NOMO-1 treated with DMSO at 0.1 percent for 48 hours (cell line): ENCODE data around the gene PCBP4.
"Not testable (repeated sequence)": the region's sequence is repeated elsewhere in the genome, so short reads cannot be mapped to it uniquely, and the experiment has no call there.

Experiments used
- DNase-seq: peaks from one replicate; lab custom pipeline; 2025; ENCODE audit not compliant: unreplicated experiment; lab: John Stamatoyannopoulos, UW

The PCBP4 gene

DNA sequence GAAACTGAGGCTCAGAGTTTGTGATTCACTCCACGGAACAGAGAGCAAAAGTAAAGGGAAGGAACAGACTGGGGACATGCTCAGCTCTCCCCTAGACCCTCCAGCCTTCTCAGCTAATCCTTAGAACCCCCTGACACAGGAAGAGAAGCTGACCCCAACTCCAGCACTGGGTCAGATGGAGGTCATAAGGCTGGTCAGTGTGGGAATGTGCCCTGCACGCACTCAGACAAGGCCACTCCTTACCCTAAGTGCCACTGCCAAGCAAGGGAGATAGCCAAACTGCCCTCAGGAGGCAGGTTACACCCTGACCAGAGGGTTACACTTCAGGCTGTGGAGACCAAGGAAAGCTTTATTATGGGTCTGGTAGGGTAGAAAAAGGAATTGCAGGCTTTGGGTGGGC, 27.3 kb upstream of the PCBP4 start:
- no peak for DNase-seq

DNA sequence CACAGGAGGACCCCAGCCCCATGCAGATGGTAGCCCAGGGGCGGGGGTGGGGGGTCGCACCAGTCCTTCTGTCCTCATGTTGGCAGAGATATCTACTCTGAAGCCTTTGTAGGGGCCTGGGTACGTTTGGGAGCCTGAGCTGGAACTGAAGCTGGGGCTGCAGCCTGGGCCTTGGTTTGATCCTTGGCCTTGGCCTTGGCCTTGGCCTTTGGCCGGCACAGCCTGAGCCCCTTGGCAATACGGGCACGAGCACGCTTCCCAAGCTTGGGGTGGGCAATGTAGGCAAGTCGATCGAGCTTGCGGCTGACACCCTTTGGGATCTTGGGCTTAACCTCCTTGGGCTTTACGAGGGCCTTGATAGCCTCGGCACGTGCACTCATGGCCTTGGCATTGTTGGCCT, 26.4 kb upstream of the PCBP4 start:
- not testable (repeated sequence) for DNase-seq

GRCh38 chr3:51992017-51992682, 24.9 kb upstream of the PCBP4 start:
- DNase-seq = no peak

- DNase-seq = not testable (repeated sequence)
Measured at GRCh38 chr3:51990501-51990971, 23.3 kb upstream of the PCBP4 start.

DNA sequence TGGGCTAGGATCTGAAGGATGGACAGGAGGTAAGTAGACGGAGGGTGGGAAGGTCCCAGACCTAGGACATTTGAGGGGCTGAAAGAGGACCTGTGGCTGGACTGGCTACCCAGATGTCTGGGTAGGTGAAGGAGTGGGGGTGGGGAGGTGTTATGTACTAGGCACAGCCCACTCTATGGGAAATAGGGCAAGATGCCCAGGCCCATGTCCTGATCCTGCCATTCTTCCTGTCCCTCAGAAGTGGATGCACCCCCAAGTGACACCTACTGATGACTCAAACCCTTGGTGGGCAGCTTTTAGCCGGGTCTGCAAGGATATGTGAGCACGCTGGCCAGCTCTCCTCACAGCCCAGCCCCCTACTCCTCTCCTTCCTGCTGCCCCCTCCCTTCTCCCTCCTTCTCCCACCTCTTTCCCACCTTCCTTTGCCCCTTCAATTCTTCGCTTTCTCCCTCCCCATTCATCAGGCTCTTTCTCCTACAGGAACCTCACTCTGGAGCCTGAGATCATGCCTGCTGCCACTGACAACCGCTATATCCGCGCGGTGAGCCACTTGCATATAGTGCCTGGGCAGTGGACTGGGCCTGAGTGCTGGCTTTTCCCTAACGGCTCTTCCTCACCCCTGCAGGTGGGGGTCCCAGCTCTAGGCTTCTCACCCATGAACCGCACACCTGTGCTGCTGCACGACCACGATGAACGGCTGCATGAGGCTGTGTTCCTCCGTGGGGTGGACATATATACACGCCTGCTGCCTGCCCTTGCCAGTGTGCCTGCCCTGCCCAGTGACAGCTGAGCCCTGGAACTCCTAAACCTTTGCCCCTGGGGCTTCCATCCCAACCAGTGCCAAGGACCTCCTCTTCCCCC, 21.3 kb upstream of the PCBP4 start:
- no peak for DNase-seq

GRCh38 chr3:51987568-51987967, 20.3 kb upstream of the PCBP4 start:
- DNase-seq = no peak

DNA sequence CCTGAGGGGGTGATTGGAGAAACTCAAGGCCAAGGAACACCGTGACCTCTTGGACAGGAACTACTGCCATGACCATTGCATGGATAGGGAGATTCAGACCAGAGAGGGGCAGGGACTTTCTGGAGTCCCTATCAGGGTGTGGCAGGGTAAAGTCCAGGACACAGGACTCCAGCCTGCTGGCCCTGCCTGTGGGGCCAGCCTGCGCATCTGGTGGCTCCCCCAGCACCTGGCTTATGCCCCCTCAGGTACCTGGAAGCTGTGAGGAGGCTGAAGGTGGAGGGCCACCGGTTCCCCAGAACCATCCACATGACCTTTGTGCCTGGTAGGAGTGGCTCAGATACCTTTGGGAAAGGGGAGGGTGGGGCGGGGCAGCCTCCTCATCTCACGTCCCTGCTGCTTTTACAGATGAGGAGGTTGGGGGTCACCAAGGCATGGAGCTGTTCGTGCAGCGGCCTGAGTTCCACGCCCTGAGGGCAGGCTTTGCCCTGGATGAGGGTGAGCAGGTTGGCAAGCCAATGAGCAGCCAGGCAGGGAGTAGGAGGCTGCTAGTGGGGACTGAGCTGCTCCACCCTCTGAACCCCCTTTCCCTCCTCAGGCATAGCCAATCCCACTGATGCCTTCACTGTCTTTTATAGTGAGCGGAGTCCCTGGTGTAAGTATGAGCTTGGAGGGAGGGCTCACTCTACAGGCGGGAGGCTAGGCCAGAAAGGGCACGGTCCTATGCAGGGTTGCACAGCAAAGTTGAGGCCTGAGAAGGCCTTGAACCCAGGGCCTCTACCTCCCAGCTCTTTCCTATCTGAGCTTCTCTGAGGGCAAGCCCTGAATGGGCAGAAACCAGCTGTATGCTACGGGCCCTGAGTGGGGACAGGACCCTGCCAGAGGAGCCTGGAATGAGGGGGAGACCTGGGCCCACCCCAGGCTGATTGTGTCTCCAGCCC, 19.0 kb upstream of the PCBP4 start:
- DNase-seq = no peak

GRCh38 chr3:51985063-51985462, 17.8 kb upstream of the PCBP4 start:
- no peak for DNase-seq

DNA sequence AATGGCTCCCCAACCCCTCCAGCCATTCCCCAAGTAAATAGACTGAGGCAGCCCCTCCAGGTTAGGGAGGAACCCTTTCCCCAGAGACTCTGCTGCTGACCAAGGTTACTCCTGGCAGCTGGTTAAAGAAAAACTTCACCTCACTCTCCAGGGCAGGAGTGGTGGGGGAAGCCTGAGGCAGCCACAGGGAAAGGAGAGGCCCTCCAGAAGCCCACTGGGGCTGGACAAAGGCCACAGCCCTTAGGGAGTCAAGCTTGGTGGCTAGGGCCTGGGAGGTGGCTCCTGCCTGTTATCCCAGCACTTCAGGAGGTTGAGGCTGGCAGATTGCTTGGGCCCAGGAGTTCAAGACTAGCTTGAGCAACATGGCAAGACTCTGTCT, 17.0 kb upstream of the PCBP4 start:
- no peak for DNase-seq

GRCh38 chr3:51983578-51984268, 16.5 kb upstream of the PCBP4 start:
- no peak for DNase-seq

DNA sequence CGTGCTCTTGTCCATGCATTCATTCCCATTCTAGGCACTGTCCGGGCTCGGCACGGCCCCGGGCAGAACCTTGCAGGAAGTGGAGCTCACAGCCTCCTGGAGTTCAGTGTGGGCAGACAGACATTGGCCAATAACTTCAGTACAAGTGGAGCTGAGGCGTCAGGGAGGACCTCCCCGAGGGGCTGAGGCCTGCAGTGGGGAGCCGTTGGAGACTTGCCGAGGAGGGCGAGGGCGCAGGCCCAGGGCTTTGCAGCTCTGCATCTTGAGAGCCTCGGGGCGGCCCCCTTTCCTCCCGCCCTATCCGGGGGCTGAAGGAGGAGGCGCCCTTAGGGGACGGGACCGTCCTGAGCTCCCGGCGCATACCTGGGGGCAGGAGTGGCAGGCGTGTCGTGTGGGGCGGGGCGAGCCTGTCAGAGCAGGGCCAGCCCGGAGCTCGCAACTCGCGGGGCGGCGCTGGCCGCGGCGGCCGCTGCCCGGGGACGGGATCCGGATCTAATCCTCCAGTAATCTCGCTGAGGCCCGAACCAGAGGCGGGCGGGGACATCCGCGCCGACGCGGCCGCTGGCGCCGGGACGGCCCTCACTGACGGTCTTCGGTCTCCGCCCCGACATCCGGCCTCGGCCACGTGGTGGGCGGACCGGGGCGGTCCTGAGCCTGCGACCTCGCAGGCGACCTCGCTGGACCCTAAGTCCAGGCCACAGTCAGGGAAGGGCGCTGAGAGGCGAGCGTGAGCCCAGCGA, 15.8 kb upstream of the PCBP4 start, which contains the start of gene ACY1:
ACY1 (plus strand) TSS at position 698 of the 740 bp plus-strand sequence. CDS start 530 bp downstream, outside the sequence.
- peak; percentile 83 for DNase-seq

- DNase-seq = peak; percentile 66
Measured at GRCh38 chr3:51982352-51982837, 15.1 kb upstream of the PCBP4 start.

GRCh38 chr3:51980253-51980652, 13.0 kb upstream of the PCBP4 start:
- no peak for DNase-seq

DNA sequence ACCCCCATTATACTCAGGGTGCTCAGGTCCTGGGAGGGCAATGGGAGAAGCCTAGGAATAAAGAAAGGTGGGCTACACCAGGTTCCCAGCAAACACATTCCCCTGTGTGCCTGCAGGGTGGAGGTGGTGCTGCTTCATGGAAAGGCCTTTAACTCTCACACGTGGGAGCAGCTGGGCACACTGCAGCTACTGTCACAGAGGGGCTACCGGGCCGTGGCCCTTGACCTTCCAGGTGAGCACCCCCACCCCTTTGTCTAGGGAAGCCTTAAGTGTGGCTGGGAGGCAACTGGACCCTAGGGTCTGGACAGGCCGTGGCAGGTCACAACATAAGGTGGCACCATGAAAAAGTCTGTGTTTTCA, 10.9 kb upstream of the PCBP4 start:
- DNase-seq = no peak

- DNase-seq = no peak
Measured at GRCh38 chr3:51977446-51978142, 10.3 kb upstream of the PCBP4 start.

GRCh38 chr3:51975852-51976549, 8.7 kb upstream of the PCBP4 start:
- DNase-seq = peak; percentile 24

GRCh38 chr3:51974963-51975851, 8.0 kb upstream of the PCBP4 start, which contains the start of gene ABHD14A:
Gene ABHD14A (plus strand): TSS chr3:51975064. CDS start chr3:51975136, 72 bp downstream.
- peak; percentile 43 for DNase-seq
